Esophagus (tissue), 2 donors: ENCODE measurements around the gene MYL2. TPM values are rescaled to one million over a fixed set of nuclear protein-coding genes. Genes with fewer than 3 reads are reported as not detected.

Source experiments
- H3K27ac ChIP-seq, 2 donors: one replicate each; pipeline ENCODE4 v1.5.1; 2013; ENCODE audit warnings: low read depth in 2 of 2, mild to moderate bottlenecking in 2 of 2, inconsistent platforms in 1 of 2, low read length in 1 of 2, moderate library complexity in 1 of 2
- H3K27me3 ChIP-seq, 2 donors: one replicate each; pipeline ENCODE4 v1.6.1; 2013; ENCODE audit warnings: low read length in 2 of 2, control low read depth in 1 of 2, mild to moderate bottlenecking in 1 of 2; ENCODE audit not compliant: insufficient read depth in 2 of 2, control insufficient read depth in 1 of 2
- H3K36me3 ChIP-seq, 2 donors: one replicate each; pipeline ENCODE4 v1.6.1; 2013; ENCODE audit warnings: low read length in 1 of 2; ENCODE audit not compliant: control insufficient read depth in 2 of 2, insufficient read depth in 2 of 2
- H3K4me1 ChIP-seq, 2 donors: one replicate each; pipeline ENCODE4 v1.6.1; 2013; ENCODE audit warnings: low read length in 1 of 2; ENCODE audit not compliant: control insufficient read depth in 2 of 2, insufficient read depth in 2 of 2
- H3K4me3 ChIP-seq, 2 donors: one replicate each; pipeline ENCODE4 v1.5.1; 2013; ENCODE audit warnings: low read length in 2 of 2, mild to moderate bottlenecking in 2 of 2, low read depth in 1 of 2, moderate library complexity in 1 of 2
- H3K9me3 ChIP-seq, 2 donors: one replicate each; pipeline ENCODE4 v1.6.1; 2013; ENCODE audit warnings: mild to moderate bottlenecking in 2 of 2, low read depth in 1 of 2, low read length in 1 of 2, moderate library complexity in 1 of 2; ENCODE audit not compliant: control insufficient read depth in 2 of 2, insufficient read depth in 1 of 2
- WGBS, 2 donors: extraction: QIAGEN DNeasy Blood & Tissue Kit; methylation state at CpG; one replicate each; pipeline ENCODE4 v1.1.7; 2013; 5-methylcytosine and 5-hydroxymethylcytosine counted together
- polyA plus RNA-seq, 2 donors: library from polyadenylated mRNA; stranded (reverse); fragments of 200-250 nt; gene quantifications; one replicate each; pipeline ENCODE4 v1.2.3, GENCODE V29; 2013
- donor health status: healthy with polysubstance abuse.
- donor health status: Bipolar disorder and iron deficiency.

MYL2 gene
- polyA plus RNA-seq, 2 donors, result 0.92 to 4.0 TPM

DNA sequence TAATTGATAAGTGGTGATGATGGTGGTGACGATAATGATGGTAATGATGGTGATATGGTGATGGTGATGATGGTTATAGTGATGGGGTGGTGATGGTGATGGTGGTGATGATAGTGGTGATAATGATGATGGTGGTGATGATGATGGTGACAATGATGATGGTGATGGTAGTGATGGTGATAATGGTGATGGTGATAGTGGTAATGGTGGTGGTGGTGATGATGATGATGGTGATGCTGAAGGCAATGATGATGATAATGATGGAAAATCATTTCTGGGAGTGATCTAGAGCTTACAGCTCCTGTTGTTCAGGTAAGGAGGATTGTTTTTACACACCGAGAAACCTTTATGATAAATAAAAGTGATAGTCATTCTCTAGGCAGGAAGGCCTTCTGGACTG is 39.7 kb downstream of the MYL2 start:
- H3K36me3 ChIP-seq, result no peaks in the 10 kb centered on the region
- 89% methylated on average over 2 of the region's 2 CpGs for WGBS, 2 donors

DNA sequence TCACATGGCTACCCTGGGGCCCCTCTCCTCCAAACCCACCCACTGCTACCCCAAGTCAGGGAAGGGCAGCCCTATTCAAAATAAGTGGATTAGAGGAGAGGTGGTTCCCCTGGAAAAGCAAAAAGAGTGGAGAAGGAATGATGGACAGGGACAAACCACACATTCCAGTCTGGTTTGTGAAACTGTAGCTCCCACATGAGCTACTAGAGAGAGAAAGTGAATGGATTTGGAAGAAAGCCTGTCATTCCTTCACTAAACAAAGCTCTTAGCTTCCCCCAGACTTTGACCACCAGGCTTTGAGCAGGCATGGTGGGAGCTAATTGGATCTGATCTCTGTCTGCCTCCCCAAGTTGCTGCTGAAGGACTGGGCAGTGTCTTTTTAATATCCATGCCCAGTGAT is 45.6 kb downstream of the MYL2 start:
- Histone ChIP-seq H3K9me3 (no peaks in the 10 kb centered on the region), H3K27me3 (no peaks in the 10 kb centered on the region), H3K27ac (no peak overlapping the region), H3K36me3 (no peaks in the 10 kb centered on the region), H3K4me1 (no peaks in the 10 kb centered on the region), H3K4me3 (no peak overlapping the region)

More for the DNA sequence above, 39.7 kb downstream of the MYL2 start:
- Histone ChIP-seq H3K27me3 (no peaks in the 10 kb centered on the region), H3K9me3 (no peaks in the 10 kb centered on the region), H3K4me1 (no peaks in the 10 kb centered on the region), H3K4me3 (no peak overlapping the region), H3K27ac (no peak overlapping the region)

DNA sequence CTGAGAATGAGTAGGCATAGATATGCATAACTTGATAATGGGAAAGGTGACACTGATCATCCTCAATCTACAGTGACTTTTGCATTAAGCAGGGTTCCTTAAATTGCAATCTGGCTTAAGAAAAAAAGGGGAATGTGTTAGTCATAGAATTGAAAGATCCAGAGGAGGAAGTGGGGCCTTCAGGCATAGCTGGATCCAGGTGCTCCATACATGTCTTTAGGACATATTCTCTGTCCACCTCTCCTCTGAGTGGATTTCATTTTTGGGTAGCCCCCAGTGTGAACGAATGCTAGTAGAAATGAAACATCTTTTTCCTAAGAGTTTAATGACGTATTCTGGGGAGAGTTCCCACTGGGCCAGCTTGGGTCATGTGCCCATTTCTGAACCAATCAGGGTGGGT is 46.0 kb downstream of the MYL2 start:
- no peaks in the 10 kb centered on the region for H3K4me1 ChIP-seq
- 83 to 86% methylated on average over 2 of the region's 2 CpGs for WGBS, 2 donors
- H3K27ac ChIP-seq, result no peak overlapping the region
- no peaks in the 10 kb centered on the region for H3K36me3 ChIP-seq
- H3K27me3 ChIP-seq, result no peaks in the 10 kb centered on the region
- H3K9me3 ChIP-seq, result no peaks in the 10 kb centered on the region
- no peak overlapping the region for H3K4me3 ChIP-seq

- WGBS, 2 donors, result 59 to 67% methylated on average over 4 of the region's 4 CpGs
- Histone ChIP-seq H3K36me3 (no peaks in the 10 kb centered on the region), H3K27me3 (no peaks in the 10 kb centered on the region), H3K9me3 (no peaks in the 10 kb centered on the region), H3K4me3 (no peak overlapping the region), H3K27ac (no peak overlapping the region), H3K4me1 (no peaks in the 10 kb centered on the region)
These were observed 48.3 kb downstream of the MYL2 start for GRCh38 chr12:110872100-110872499.

DNA sequence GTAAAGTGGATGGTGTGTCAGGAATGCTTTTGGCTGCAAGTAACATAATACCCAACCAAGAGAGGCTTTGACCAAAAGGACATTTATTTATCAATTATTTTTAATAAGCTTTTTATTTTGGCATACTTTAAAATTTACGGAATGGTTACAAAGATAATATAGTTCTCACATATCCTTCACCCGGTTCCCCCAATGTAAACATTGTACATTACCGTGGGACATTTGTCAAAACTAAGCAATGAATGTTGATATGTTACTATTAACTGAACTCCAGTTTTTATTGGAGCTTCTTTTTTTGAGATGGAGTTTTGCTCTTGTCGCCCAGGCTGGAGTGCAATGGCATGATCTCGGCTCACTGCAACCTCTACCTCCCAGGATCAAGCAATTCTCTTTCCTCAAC is 50.6 kb downstream of the MYL2 start:
- H3K9me3 ChIP-seq, result no peaks in the 10 kb centered on the region
- no peak overlapping the region for H3K4me3 ChIP-seq
- no peaks in the 10 kb centered on the region for H3K4me1 ChIP-seq
- H3K36me3 ChIP-seq, result no peaks in the 10 kb centered on the region
- H3K27ac ChIP-seq, result no peak overlapping the region
- no peaks in the 10 kb centered on the region for H3K27me3 ChIP-seq
- 86 to 90% methylated on average over 5 of the region's 5 CpGs for WGBS, 2 donors

GRCh38 chr12:110869026-110869425 is 51.4 kb downstream of the MYL2 start:
- 60 to 67% methylated on average over 3 of the region's 3 CpGs for WGBS, 2 donors
- H3K4me3 ChIP-seq, result no peak overlapping the region
- H3K4me1 ChIP-seq, result no peaks in the 10 kb centered on the region

DNA sequence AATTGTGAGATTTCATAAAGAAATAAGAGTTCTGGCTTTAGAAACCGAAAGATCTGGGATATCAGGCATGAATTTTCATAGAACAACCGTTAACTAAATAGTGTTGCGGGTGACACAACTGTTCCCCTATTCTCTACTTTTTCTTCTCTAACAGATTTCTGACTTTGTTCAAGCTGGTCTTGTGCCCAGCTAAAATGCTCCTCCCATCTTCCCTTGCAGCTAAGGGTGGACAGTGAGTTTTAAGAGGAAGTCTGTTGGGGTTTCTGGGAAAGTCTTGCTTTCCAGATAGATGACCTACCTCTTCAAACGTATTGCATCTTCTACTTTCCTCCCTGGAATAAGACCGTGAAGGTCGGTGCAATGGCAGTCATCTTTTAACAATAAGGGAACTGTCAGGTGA is 54.9 kb downstream of the MYL2 start:
- Histone ChIP-seq H3K27ac (no peak overlapping the region), H3K4me3 (no peak overlapping the region), H3K9me3 (no peaks in the 10 kb centered on the region), H3K36me3 (no peaks in the 10 kb centered on the region), H3K27me3 (no peaks in the 10 kb centered on the region), H3K4me1 (no peaks in the 10 kb centered on the region)
- 88 to 89% methylated on average over 6 of the region's 6 CpGs for WGBS, 2 donors

More at GRCh38 chr12:110869026-110869425, 51.4 kb downstream of the MYL2 start:
- Histone ChIP-seq H3K9me3 (no peaks in the 10 kb centered on the region), H3K27me3 (no peaks in the 10 kb centered on the region), H3K36me3 (no peaks in the 10 kb centered on the region), H3K27ac (no peak overlapping the region)

DNA sequence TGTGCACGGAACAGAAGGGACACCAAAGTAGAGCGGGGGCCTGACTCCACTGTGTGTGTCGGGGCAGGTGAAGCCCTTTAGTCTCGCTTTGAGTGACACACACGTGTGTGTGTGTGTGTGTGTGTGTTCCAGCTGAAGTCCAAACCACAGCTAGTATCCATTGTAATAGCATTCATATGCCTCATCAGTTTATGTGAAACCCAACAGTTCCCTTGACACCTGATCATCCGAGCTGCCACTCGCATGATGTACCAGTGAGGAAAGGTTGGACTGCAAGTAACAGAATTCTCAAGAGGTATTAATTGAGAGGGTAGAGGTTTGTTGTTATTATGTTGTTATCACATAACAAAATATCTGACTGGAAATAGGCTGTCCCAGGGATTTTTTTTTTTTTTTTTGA is 57.2 kb downstream of the MYL2 start:
- 70 to 85% methylated on average over 7 of the region's 7 CpGs for WGBS, 2 donors
- H3K4me3 ChIP-seq, result no peak overlapping the region

GRCh38 chr12:110862329-110862728 is 58.0 kb downstream of the MYL2 start:
- Histone ChIP-seq H3K4me3 (no peak overlapping the region), H3K27ac (no peak overlapping the region), H3K27me3 (no peaks in the 10 kb centered on the region), H3K9me3 (no peaks in the 10 kb centered on the region), H3K36me3 (no peaks in the 10 kb centered on the region), H3K4me1 (no peaks in the 10 kb centered on the region)
- 86 to 88% methylated on average over 9 of the region's 9 CpGs for WGBS, 2 donors

More for the DNA sequence above, 57.2 kb downstream of the MYL2 start:
- Histone ChIP-seq H3K27me3 (no peaks in the 10 kb centered on the region), H3K9me3 (no peaks in the 10 kb centered on the region), H3K36me3 (no peaks in the 10 kb centered on the region), H3K27ac (no peak overlapping the region), H3K4me1 (no peaks in the 10 kb centered on the region)

- Histone ChIP-seq H3K27me3 (no peaks in the 10 kb centered on the region), H3K27ac (no peak overlapping the region), H3K36me3 (no peaks in the 10 kb centered on the region), H3K4me3 (no peak overlapping the region), H3K9me3 (no peaks in the 10 kb centered on the region), H3K4me1 (no peaks in the 10 kb centered on the region)
- WGBS, 2 donors, result 62 to 79% methylated on average over 7 of the region's 7 CpGs
These were observed 58.6 kb downstream of the MYL2 start for GRCh38 chr12:110861729-110862128.
